Pancreas (tissue), 10 donors: Measurements from ENCODE around the gene ACSL4. TPM values are rescaled to one million over a fixed set of nuclear protein-coding genes. Genes with fewer than 3 reads are reported as not detected.

Experiments
- ATAC-seq, 4 donors: fragments of 200-7000 bp; cut with Tn5 transposase; one replicate each; pipeline versions ENCODE4 v1.8.0 to v1.9.1; 2020; ENCODE audit warnings: mild to moderate bottlenecking in 4 of 4, moderate library complexity in 4 of 4
- DNase-seq, 6 donors: peaks; one replicate each; pipeline ENCODE4 v3.0.0-alpha.2; 2020
- FAIRE-seq: peaks from 2 replicates; lab custom pipeline; 2012; peaks lifted over from hg19 to GRCh38; lab: Jason Lieb, UNC
- H3K27ac ChIP-seq, 4 donors: fragments of 200-600 bp; sonication (generic); 1 replicate in 3 of 4; 2 replicates in 1 of 4; pipeline versions ENCODE4 v1.5.0 to v1.8.0; 2020
- H3K27me3 ChIP-seq, 4 donors: fragments of 200-600 bp; one replicate each; pipeline ENCODE4 v1.8.0; 2021
- H3K36me3 ChIP-seq, 3 donors: fragments of 200-600 bp; sonication (generic) in 1 of 3; one replicate each; pipeline versions ENCODE4 v1.5.0 to v1.8.0; 2020 to 2021
- H3K4me1 ChIP-seq, 3 donors: fragments of 200-600 bp; one replicate each; pipeline ENCODE4 v1.8.0; 2021
- H3K4me3 ChIP-seq, 4 donors: fragments of 200-600 bp; sonication (generic) in 2 of 4; one replicate each; pipeline versions ENCODE4 v1.5.0 to v1.8.0; 2020 to 2021
- H3K9me3 ChIP-seq, 4 donors: fragments of 200-600 bp; one replicate each; pipeline ENCODE4 v1.8.0; 2021
- WGBS, 2 donors: extraction: QIAGEN DNeasy Blood & Tissue Kit; methylation state at CpG; one replicate each; pipeline ENCODE4 v1.1.7; 2013; 5-methylcytosine and 5-hydroxymethylcytosine counted together
- intact Hi-C, 3 donors: fragments of 100-400 bp; cut with DNase I; formaldehyde crosslinking; loops; one replicate each; pipeline versions ENCODE4 v1.11.1 to v1.14.2; 2022
- polyA plus RNA-seq, 2 donors: library from polyadenylated mRNA; stranded (reverse); fragments of 200-250 nt; gene quantifications; one replicate each; pipeline ENCODE4 v1.2.3, GENCODE V29; 2013
- total RNA-seq, 6 donors: library from RNA; stranded (reverse); fragmentation: NEBNext Ultra II Directional in 4 of 6; extraction: Animal tissue kit (Norgen Biotek cat#: 25700) in 4 of 6; gene quantifications; one replicate each; pipeline versions ENCODE4 v1.2.1 to v1.2.4, GENCODE V29; 2021 to 2023
- TF ChIP-seq, protein P1 (sequence below), 4 donors: fragments of 200-600 bp; sonication (generic) in 3 of 4; IDR thresholded peaks; one replicate each; pipeline versions ENCODE4 v1.5.0 to v1.8.0; 2021; ENCODE audit warnings: antibody characterized with exemption in 4 of 4
- donor health status: healthy with polysubstance abuse.
- donor health status: DM: no; HTN: no; CAD: no; lungs with moderate emphysema.
- donor health status: DM: no; HTN: no; CAD: no.
- donor health status: control.
- donor health status: control.
- donor health status: Bipolar disorder and iron deficiency.
- donor health status: DM: yes; HTN: yes; CAD: no.
- donor health status: DM: no; HTN: no; CAD: no.
- donor health status: DM: no; HTN: no; CAD: no.
- donor health status: DM: yes; HTN: yes; CAD: no.

The ACSL4 gene
- total and polyA plus RNA-seq, 8 donors: 4.0 to 23.7 (median 9.3) TPM

DNA sequence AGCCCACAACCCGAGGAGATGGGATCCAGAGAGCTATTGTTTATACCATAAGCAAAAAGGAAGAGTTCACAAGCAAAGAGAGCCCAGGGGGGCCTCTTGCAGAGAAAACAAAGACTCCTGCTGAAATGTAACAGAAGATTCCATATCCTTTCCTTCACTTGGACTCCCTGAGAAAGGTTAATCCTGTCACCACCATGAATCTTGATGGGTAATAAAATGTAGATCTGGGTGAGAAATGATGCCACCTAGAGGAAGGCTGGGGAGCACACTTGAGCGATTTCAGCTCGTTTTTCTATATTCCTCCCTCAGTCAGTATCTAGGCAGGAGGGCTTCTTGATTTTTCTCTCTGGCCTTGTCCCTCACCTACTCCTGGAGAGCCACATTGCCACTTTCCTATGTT lies 97.9 kb downstream of the ACSL4 start:
- Histone ChIP-seq H3K27ac (no peak overlapping the region), H3K9me3 (no peaks in the 10 kb centered on the region), H3K4me3 (no peak overlapping the region), H3K36me3 (no peaks in the 10 kb centered on the region), H3K4me1 (no peaks in the 10 kb centered on the region), H3K27me3 (peaks cover 0 to 6% (median 2%) of the 10 kb centered on the region in 4 donors)
- TF ChIP-seq, protein P1, sequence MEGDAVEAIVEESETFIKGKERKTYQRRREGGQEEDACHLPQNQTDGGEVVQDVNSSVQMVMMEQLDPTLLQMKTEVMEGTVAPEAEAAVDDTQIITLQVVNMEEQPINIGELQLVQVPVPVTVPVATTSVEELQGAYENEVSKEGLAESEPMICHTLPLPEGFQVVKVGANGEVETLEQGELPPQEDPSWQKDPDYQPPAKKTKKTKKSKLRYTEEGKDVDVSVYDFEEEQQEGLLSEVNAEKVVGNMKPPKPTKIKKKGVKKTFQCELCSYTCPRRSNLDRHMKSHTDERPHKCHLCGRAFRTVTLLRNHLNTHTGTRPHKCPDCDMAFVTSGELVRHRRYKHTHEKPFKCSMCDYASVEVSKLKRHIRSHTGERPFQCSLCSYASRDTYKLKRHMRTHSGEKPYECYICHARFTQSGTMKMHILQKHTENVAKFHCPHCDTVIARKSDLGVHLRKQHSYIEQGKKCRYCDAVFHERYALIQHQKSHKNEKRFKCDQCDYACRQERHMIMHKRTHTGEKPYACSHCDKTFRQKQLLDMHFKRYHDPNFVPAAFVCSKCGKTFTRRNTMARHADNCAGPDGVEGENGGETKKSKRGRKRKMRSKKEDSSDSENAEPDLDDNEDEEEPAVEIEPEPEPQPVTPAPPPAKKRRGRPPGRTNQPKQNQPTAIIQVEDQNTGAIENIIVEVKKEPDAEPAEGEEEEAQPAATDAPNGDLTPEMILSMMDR (IDR thresholded peaks at IDR 0.05): peak; percentile 10 to 41 (median 32)
- FAIRE-seq (no peak), ATAC-seq (peak in 3 of 4 donors; percentile 41 to 57 (median 47)), DNase-seq (peak in 1 of 6 donors; percentile 8)
- intact Hi-C loops: loop anchor here in 1 of 3 donors (10.0 kb wide), 1 partner anchor 150 kb away; the partner anchor contains the start of gene GUCY2F
- WGBS, 2 donors: 14 to 20% methylated on average over 3 of the region's 3 CpGs

DNA sequence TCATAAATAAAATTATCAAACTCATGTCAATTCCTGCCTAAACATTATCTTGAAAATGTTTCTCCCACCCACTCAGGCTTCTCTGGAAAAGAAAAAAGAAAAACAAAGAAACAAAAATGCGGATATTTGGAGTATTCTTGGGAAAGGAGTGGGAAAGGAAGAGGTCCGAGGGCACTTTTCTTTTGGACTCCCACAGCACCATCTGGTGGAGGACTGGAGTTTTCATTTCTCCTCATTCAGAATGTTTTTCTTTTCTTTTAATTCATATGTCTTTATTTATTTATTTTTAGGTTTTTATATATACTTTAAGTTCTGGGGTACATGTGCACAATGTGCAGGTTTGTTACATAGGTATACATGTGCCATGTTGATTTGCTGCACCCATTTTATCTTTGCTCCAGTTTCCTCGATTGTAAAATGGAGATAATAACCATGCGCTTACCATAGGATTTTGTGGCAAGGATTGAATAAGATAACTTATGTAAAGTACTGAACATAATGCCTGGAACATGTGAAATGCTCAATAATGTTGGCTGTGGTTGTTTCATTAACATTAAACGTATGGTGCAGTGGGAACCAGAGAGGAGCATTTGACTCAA lies 100.1 kb downstream of the ACSL4 start:
- DNase-seq: no peak
- Histone ChIP-seq H3K27ac (no peak overlapping the region), H3K9me3 (no peaks in the 10 kb centered on the region), H3K36me3 (no peaks in the 10 kb centered on the region), H3K27me3 (peaks cover 0 to 6% (median 2%) of the 10 kb centered on the region in 4 donors), H3K4me3 (no peak overlapping the region), H3K4me1 (no peaks in the 10 kb centered on the region)
- 36 to 37% methylated on average over 5 of the region's 5 CpGs for WGBS, 2 donors
- intact Hi-C loops: loop anchor here in 2 of 3 donors (5.0 to 10.0 kb wide), 2 partner anchors 146 to 148 kb away; partner anchors contain the start of gene GUCY2F (in 1 of the 2)
- FAIRE-seq: peak; percentile 5
- peak in 1 of 4 donors; percentile 44 for ATAC-seq
- TF ChIP-seq, protein P1 (IDR thresholded peaks at IDR 0.05): peak in 2 of 4 donors; percentile 12 to 24

DNA sequence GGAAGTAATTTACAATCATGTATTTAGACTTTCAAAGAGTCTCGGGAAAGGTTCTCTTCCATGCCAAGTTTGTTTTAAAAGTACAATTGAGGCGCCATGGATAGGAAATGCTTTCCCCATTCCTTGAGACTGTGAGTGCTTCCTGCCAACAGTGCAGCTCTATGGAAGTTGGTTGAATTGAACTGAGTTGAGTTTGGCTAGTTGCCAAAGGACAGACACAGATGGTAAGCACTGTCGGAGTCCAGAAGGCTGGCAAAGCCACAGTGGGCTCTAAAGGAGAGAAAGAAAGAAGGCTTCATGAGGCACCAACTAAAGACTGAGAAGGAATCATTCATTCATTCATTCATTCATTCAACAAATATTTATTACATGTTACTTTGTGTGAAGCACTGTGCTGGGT lies 103.7 kb downstream of the ACSL4 start:
- no peak overlapping the region for H3K27ac ChIP-seq
- no peaks in the 10 kb centered on the region for H3K9me3 ChIP-seq
- peaks cover 0 to 9% (median 3%) of the 10 kb centered on the region in 4 donors for H3K27me3 ChIP-seq
- TF ChIP-seq, protein P1 (IDR thresholded peaks at IDR 0.05): no peak
- WGBS, 2 donors: 46 to 55% methylated on average over 3 of the region's 3 CpGs
- no peak for DNase-seq
- ATAC-seq: peak in 1 of 4 donors; percentile 48
- no peak overlapping the region for H3K4me3 ChIP-seq
- no peak for FAIRE-seq
- H3K4me1 ChIP-seq: no peaks in the 10 kb centered on the region
- no peaks in the 10 kb centered on the region for H3K36me3 ChIP-seq
- intact Hi-C loops: no loop called here

DNA sequence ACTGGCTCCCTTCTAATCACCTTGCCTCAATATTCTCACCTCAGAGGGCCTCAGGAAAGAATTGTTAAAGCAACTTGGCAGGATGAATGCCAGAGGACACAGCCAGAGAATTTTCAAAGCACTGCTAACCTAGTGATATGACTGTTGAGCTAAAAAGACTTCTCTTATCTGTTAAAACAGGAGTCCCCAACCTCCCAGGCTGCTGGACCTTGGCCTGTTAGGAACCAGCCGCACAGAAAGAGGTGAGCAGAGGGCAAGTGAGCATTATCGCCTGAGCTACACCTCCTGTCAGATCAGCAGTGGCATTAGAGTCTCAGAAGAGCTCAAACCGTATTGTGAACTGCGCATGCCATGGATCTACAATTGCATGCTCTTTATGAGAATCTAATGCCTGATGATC lies 106.4 kb downstream of the ACSL4 start:
- no peaks in the 10 kb centered on the region for H3K9me3 ChIP-seq
- intact Hi-C loops: no loop called here
- 77 to 79% methylated on average over 4 of the region's 4 CpGs for WGBS, 2 donors

More for the DNA sequence above, 106.4 kb downstream of the ACSL4 start:
- DNase-seq (no peak), FAIRE-seq (no peak), ATAC-seq (no peak)
- H3K27me3 ChIP-seq: peaks cover 0 to 6% (median 2%) of the 10 kb centered on the region in 4 donors
- TF ChIP-seq, protein P1 (IDR thresholded peaks at IDR 0.05): no peak
- H3K27ac ChIP-seq: no peak overlapping the region
- H3K36me3 ChIP-seq: no peaks in the 10 kb centered on the region
- H3K4me1 ChIP-seq: no peaks in the 10 kb centered on the region
- no peak overlapping the region for H3K4me3 ChIP-seq
